Right cardiac atrium (tissue), 5 donors: Measurements from ENCODE around the gene HDAC3. TPM values are rescaled to one million over a fixed set of nuclear protein-coding genes. Genes with fewer than 3 reads are reported as not detected.
"Not testable (repeated sequence)": the region's sequence is repeated elsewhere in the genome, so short reads cannot be mapped to it uniquely, and the experiment has no call there.

ENCODE experiments used
- ATAC-seq, 2 donors: fragments of 200-7000 bp; cut with Tn5 transposase; one replicate each; pipeline versions ENCODE4 v1.8.0 to v1.9.1; 2020; ENCODE audit warnings: moderate library complexity in 2 of 2, mild to moderate bottlenecking in 1 of 2
- DNase-seq, 3 donors: peaks; one replicate each; pipeline ENCODE4 v3.0.0-alpha.2; 2020
- H3K27ac ChIP-seq: one replicate; pipeline ENCODE4 v1.5.1; 2013; ENCODE audit warnings: mild to moderate bottlenecking, low read length, control low read depth, moderate library complexity
- H3K27me3 ChIP-seq: one replicate; pipeline ENCODE4 v1.6.1; 2013; ENCODE audit not compliant: control insufficient read depth, insufficient read depth
- H3K4me1 ChIP-seq: one replicate; pipeline ENCODE4 v1.6.1; 2013; ENCODE audit warnings: low read length; ENCODE audit not compliant: control insufficient read depth, insufficient read depth
- H3K4me3 ChIP-seq: one replicate; pipeline ENCODE4 v1.5.1; 2013; ENCODE audit warnings: low read length, control low read depth
- H3K9me3 ChIP-seq: one replicate; pipeline ENCODE4 v1.6.1; 2013; ENCODE audit warnings: low read length; ENCODE audit not compliant: control insufficient read depth
- WGBS: extraction: QIAGEN DNeasy Blood & Tissue Kit; methylation state at CpG from one replicate; pipeline ENCODE4 v1.1.7; 2013; 5-methylcytosine and 5-hydroxymethylcytosine counted together
- intact Hi-C, 4 donors: fragments of 100-400 bp; cut with DNase I; formaldehyde crosslinking; loops; one replicate each; pipeline versions ENCODE4 v1.11.0 to v1.14.0; 2022 to 2023
- polyA plus RNA-seq: library from polyadenylated mRNA; stranded (reverse); fragments of 200-250 nt; gene quantifications from one replicate; pipeline ENCODE4 v1.2.3, GENCODE V29; 2013
- total RNA-seq, 4 donors: library from RNA; stranded (reverse); fragmentation: NEBNext Ultra II Directional; extraction: Animal tissue kit (Norgen Biotek cat#: 25700); gene quantifications; one replicate each; pipeline ENCODE4 v1.2.1, GENCODE V29; 2021
- donor health status: healthy with polysubstance abuse.
- donor health status: DM: no; HTN: yes; CAD: no.
- donor health status: DM: no; HTN: no; CAD: no.
- donor health status: DM: no; HTN: yes; CAD: no; lungs with severe emphysema.
- donor health status: DM: yes; HTN: yes; CAD: no.

HDAC3 gene
- total and polyA plus RNA-seq, 5 donors: 25.4 to 35.0 (median 28.8) TPM

DNA sequence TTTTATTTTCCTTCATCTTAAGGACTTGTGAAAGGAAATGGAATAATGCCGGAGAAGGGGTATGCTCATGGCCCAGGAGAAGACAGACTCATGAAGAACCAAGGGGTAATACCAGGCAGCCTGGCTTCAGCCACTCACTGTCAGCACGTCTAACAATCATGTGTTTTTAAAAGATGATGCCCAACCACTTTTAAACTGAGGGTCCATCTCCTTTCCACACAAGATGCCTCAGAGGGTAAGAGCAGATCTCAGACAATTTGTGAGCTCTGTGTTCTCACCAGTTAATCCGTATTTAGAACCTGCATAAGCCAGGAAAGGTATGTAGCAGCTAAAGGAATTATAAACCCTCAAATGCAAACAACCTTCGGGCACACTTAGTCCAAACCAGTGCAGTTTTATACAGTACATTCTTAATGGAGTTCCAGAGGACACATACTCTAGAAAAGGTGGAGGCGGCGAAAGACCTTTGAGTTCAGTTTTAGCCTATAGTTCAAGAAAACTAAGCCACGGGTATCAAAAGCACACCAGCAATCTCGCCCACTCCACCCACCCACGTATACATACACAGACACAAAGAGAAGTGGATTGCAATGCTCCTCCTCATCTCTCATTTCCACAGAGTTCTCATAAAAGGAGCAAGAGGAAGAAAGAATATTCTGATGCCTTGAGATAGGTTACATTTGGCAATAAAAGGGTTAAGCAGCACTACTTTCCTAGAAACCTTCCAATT, 20.5 kb downstream of the HDAC3 start:
- no peak for ATAC-seq
- intact Hi-C loops: no loop called here

DNA sequence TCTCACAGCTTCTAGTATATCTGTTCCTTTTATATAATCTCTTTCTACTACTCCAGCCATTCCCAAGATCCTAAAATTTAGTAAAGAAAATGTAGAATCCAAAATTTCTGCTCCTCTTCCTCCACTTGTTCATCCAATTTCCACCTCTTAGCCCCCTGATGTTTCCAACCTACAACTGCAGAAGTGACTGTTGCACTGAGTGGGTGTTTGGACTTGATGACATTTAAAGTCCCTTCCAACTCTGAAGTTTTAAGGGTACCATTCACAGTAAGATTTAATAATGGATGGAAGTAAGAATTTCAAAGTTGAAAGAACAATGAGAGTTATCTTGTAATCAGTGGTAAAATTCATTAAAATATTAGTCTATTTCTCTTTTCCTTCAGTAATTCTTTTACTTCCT, 23.3 kb downstream of the HDAC3 start:
- ATAC-seq: no peak
- DNase-seq: no peak
- intact Hi-C loops: no loop called here
- Histone ChIP-seq H3K27me3 (no peaks in the 10 kb centered on the region), H3K9me3 (no peaks in the 10 kb centered on the region), H3K4me3 (no peak overlapping the region), H3K27ac (no peak overlapping the region), H3K4me1 (peaks cover 2% of the 10 kb centered on the region)

More for the DNA sequence above, 20.5 kb downstream of the HDAC3 start:
- 71% methylated on average over 9 of the region's 9 CpGs for WGBS
- Histone ChIP-seq H3K27ac (no peak overlapping the region), H3K27me3 (no peaks in the 10 kb centered on the region), H3K4me3 (no peak overlapping the region), H3K4me1 (peaks cover 2% of the 10 kb centered on the region), H3K9me3 (no peaks in the 10 kb centered on the region)
- DNase-seq: no peak

DNA sequence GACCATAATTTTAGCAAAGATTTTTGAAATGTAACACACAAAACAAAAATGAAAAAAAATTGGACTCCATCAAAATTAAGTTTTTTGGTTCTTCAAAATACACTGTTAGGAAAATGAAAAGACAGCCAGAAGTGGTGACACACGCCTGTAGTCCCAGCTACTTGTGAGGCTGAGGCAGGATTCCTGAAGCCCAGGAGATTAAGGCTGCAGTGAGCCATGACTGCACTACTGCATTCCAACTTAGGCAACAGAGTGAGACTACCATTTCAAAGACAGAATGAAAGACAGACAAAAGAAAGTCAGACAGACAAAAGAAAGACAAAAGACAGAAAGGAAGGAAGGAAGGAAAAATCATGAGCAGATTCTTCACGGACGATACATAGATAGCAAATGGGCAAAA, 25.4 kb downstream of the HDAC3 start:
- no peak overlapping the region for H3K27ac ChIP-seq
- no peak overlapping the region for H3K4me3 ChIP-seq
- 78% methylated on average over 3 of the region's 3 CpGs for WGBS
- no peak for ATAC-seq
- H3K27me3 ChIP-seq: no peaks in the 10 kb centered on the region
- intact Hi-C loops: no loop called here
- no peak for DNase-seq
- H3K4me1 ChIP-seq: peaks cover 2% of the 10 kb centered on the region
- H3K9me3 ChIP-seq: no peaks in the 10 kb centered on the region

DNA sequence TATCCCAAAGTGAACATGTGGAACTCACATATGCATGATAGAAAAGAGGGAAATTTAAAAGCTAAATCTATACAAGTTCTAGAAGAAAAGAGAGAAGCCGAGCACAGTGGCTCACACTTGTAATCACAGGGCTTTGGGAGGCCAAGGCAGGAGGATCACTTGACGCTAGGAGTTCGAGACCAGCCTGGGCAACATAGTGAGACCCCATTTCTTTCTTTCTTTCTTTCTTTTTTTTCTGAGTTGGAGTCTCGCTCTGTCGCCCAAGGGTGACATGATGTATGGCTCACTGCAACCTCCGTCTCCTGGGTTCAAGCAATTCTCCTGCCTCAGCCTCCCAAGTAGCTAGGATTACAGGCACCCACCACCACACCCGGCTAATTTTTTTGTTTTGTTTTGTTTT, 26.7 kb downstream of the HDAC3 start:
- H3K27ac ChIP-seq, intact Hi-C loops, DNase-seq, ATAC-seq, H3K4me3 ChIP-seq, H3K9me3 ChIP-seq, H3K27me3 ChIP-seq, H3K4me1 ChIP-seq: not testable (repeated sequence)
- WGBS: 97% methylated on average over 7 of the region's 7 CpGs

DNA sequence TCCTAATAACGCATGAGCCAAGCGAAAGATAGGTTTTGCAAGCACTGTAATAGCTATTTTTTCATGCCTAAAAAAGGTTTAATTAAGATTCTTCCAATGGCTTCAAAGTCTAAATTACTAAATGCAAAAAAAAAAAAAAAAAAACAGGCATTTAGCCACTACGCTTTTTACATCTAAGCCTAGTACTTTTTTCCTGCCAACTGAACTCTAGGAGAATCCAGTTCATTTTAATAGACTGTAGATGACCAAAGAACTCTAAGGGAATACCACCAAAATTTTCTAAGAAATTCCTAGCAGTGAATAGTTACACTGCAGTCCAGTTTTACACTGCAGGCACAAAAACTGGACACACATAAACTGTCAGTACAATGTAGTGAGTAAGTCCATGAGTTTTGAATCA, 27.6 kb downstream of the HDAC3 start:
- H3K27ac ChIP-seq: no peak overlapping the region
- H3K9me3 ChIP-seq: no peaks in the 10 kb centered on the region
- H3K27me3 ChIP-seq: no peaks in the 10 kb centered on the region
- WGBS: 98% methylated on average over 3 of the region's 3 CpGs
- no peak for ATAC-seq
- DNase-seq: no peak
- H3K4me1 ChIP-seq: peaks cover 2% of the 10 kb centered on the region
- intact Hi-C loops: no loop called here
- no peak overlapping the region for H3K4me3 ChIP-seq

DNA sequence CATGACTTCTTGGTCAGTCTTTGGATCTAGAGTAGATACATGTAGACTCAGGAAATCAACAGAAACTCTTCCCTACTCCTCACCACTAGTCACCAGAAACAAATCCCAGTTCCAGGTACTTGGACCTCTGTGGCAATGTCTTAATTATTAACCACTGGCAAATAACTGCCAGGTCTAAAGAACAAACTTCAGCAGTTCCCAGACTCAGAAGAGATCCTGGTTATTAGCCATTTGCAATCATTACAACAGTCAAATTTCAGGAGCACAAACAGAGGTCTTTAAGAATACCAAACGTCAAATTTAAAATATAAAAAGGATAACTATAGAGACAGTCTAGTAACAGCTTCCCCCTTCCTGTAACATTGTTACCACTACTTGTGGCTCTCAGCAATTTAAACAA, 28.1 kb downstream of the HDAC3 start:
- no peaks in the 10 kb centered on the region for H3K27me3 ChIP-seq
- H3K4me1 ChIP-seq: peaks cover 3% of the 10 kb centered on the region
- intact Hi-C loops: no loop called here
- no peak overlapping the region for H3K27ac ChIP-seq
- H3K9me3 ChIP-seq: no peaks in the 10 kb centered on the region
- 81% methylated on average over 1 of the region's 1 CpG for WGBS
- H3K4me3 ChIP-seq: no peak overlapping the region
- DNase-seq (no peak), ATAC-seq (no peak)

DNA sequence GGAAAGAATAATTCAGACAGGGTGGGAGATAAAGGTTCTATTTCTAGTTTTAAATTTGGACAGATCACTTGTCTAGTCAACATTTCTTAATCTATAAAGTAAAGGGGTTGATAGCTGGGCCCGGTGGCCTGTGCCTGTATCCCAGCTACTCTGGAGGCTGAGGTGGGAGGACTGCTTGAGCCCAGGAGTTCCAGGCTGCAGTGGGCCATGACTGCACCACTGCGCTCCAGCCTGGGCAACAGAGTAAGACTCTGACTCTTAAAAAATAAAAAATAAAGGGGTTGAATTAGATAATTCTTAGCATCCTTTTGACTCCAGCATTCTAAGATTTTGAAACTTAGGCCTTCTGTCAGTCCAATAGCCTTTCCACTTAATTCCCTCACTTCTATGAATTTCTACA, 28.6 kb downstream of the HDAC3 start:
- ATAC-seq (no peak), DNase-seq (no peak)
- Histone ChIP-seq H3K4me1 (peaks cover 3% of the 10 kb centered on the region), H3K9me3 (no peaks in the 10 kb centered on the region), H3K27me3 (no peaks in the 10 kb centered on the region), H3K27ac (no peak overlapping the region), H3K4me3 (no peak overlapping the region)
- intact Hi-C loops: no loop called here
- 67% methylated on average over 2 of the region's 2 CpGs for WGBS

DNA sequence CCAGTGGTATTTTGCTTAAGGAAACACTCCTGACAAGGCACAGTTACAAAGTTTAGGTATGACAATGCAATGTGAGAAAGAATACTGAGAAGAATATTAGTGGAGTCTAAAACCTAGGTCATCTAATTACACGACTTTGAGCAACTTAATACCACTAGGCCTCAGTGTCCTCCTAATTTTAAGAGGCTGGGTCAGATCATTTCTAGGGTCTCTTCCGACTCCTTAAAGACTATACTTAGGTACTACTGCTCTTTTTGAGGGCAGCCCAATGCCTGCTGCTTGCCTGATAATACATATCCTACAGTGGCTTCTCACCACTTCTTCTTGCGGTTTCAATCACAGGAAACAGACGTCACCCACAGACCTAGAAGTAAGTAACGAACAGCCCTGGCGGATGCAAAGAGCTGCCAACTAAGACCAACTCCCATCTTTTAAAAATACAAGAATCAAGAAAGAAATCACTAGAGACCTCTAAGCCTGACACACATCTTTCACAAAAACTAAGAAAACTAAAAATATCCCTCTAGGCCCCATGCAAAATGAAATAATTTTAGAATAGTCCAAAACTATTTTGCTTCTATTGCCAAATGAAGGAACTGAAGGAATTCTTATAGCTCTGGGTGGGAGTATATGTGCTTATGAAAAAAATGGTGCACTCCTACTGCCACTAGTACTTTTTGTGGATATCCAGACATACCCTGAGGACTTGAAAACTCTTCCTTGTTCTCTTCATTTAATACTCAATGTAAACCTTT, 30.9 kb downstream of the HDAC3 start:
- intact Hi-C loops: no loop called here

DNA sequence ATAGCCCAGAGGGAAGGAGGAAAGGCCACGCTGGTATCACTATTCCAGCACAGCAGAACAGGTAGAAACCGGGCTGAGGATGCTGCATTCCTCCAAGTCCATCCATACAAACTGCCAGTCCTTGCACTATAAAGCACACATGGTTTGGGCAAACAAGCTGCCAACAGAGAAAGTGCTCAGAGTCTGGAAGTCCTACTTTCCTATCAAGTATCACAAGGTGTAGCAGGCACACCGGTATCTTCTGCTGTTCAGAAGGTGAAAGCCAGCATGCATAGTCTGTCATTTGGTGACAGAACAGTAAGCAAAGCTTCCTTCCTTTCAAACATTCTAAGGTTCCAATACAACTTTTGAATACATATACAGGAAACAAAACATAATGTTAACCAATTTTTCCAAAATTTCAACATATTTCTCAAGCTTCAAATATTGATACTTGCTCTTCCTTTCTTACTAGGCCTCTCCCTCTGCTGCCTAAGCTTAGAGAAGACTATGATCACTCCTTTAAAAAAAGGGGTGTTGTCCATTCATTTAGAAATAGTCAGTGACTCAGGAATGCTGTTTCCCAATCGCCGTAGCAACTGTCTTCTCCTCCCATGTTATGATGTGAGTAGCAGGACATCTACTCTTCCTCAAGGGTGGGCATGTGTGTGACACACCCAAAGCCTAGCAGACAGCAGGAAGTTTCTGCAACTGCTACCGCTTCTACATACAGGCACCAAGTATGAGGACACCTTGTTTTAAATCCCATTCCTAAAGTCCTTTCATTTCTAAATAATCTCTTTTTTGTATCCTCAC, 32.5 kb downstream of the HDAC3 start:
- H3K4me3 ChIP-seq: no peak overlapping the region
- H3K4me1 ChIP-seq: peaks cover 3% of the 10 kb centered on the region
- DNase-seq (peak; percentile 61 to 64 (median 63)), ATAC-seq (peak; percentile 94 to 96)
- intact Hi-C loops: no loop called here
- no peaks in the 10 kb centered on the region for H3K9me3 ChIP-seq
- H3K27me3 ChIP-seq: no peaks in the 10 kb centered on the region
- 49% methylated on average over 6 of the region's 6 CpGs for WGBS
- H3K27ac ChIP-seq: peak overlapping the region; percentile 23

More for the DNA sequence above, 30.9 kb downstream of the HDAC3 start:
- peak overlapping the region; percentile 78 for H3K27ac ChIP-seq
- no peaks in the 10 kb centered on the region for H3K27me3 ChIP-seq
- H3K9me3 ChIP-seq: no peaks in the 10 kb centered on the region
- peaks cover 3% of the 10 kb centered on the region for H3K4me1 ChIP-seq
- no peak overlapping the region for H3K4me3 ChIP-seq
- DNase-seq (peak in 2 of 3 donors; percentile 43 to 67), ATAC-seq (peak; percentile 84 to 89)
- 46% methylated on average over 6 of the region's 6 CpGs for WGBS

DNA sequence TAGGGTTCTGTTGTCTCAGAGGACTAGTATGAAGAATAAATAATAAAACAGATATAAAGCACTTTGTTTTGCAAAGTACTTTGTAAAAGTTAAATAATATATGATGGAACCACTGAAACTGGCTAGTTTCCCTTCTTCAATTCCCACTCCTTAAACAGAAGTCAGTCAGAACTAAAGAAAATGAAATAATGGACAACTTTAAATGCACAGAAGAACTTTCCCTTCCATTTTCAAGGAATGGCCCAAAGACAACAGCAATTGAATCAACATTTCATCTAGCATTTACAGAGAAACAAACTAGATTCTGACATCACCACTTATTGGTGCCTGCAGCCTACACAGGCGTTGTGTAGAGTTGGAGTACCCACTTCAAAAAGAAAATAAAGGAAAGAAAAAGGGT, 34.0 kb downstream of the HDAC3 start:
- H3K4me1 ChIP-seq: peaks cover 3% of the 10 kb centered on the region
- H3K9me3 ChIP-seq: no peaks in the 10 kb centered on the region
- no peaks in the 10 kb centered on the region for H3K27me3 ChIP-seq
- H3K4me3 ChIP-seq: no peak overlapping the region
- no peak overlapping the region for H3K27ac ChIP-seq
- DNase-seq: no peak
- 94% methylated on average over 1 of the region's 1 CpG for WGBS
- intact Hi-C loops: no loop called here
- ATAC-seq: no peak
